HG02870 (cell line): ENCODE data around the gene DOCK6.

Experiments used
- ATAC-seq: cut with Tn5 transposase; IDR thresholded peaks from one replicate; pipeline ENCODE4 v1.9.1; 2021; ENCODE audit warnings: mild to moderate bottlenecking, moderate library complexity; ENCODE audit not compliant: unreplicated experiment

Gene DOCK6

DNA sequence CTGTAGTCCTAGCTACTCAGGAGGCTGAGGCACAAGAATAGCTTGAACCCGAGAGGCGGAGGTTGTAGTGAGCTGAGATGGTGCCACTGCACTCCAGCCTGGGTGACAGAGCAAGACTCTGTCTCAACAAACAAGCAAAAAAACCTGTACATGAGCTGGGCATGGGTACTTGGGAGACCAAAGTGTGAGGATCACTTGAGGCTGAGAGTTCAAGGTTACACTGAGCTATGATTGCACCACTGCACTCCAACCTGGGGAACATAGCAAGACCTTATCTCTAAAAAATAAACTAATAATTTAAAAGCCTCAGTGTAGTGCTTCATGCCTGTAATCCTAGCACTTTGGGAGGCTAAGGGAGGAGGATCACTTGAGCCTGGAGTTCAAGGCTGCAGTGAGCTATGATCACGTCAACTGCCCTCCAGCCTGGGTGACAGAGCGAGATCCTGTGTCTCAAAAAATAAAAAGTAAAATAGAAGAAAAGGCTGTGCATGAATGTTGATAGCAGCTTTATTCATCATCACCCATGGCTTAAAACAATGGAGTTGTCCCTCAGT lies 12.3 kb upstream of the DOCK6 start:
- ATAC-seq, result no peak

DNA sequence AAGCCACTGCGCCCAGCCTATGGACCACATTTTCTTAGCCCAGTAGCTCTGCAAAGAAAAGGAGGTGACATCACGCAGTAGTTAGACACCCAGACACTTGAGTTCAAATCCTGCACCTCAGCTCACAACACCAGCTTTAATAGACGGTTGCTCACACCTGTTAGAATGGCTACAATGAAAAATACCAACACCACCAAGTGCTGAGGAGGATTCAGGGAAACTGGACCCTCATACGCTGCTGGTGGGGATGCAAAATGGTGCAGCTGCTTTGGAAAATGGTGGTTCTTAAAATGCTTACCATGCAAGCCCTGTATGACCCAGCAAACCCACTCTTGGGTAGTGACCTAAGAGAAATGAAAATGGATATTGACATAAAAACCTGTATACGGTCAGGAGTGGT lies 11.7 kb upstream of the DOCK6 start:
- ATAC-seq, result no peak

DNA sequence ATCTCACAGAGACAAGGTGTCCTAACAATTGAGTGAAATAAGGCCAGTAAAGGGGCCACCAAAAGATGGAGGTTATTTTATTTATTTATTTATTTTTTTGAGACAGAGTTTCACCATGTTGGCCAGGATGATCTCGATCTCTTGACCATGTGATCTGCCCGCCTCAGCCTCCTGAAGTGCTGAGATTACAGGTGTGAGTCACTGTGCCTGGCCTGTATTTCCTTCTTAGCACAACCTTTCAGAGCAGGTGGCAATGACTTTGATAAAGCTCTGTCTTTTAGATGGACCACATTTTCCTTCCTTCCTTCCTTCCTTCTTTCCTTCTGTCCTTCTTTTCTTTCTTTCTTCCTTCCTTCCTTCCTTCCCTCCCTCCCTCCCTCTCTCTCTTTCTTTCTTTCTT lies 11.0 kb upstream of the DOCK6 start:
- ATAC-seq, result no peak

DNA sequence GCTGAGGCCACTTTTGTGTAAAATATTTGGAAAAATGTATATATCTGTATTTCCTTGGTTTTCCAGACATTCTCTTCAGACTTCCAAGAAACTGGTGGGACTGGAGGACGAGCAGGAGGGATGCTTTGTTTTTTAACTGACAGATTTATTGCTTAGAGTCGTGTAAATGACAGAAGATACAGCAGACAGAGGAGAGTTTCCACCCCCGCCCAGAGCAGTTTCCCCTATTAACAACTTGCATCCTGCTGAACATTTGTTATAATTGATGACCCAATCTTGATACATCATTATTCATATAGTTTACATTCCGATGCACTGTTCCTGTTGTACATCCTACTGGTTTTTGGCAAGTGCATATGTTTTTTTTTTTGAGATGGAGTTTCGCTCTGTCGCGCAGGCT lies 7.1 kb upstream of the DOCK6 start:
- no peak for ATAC-seq

DNA sequence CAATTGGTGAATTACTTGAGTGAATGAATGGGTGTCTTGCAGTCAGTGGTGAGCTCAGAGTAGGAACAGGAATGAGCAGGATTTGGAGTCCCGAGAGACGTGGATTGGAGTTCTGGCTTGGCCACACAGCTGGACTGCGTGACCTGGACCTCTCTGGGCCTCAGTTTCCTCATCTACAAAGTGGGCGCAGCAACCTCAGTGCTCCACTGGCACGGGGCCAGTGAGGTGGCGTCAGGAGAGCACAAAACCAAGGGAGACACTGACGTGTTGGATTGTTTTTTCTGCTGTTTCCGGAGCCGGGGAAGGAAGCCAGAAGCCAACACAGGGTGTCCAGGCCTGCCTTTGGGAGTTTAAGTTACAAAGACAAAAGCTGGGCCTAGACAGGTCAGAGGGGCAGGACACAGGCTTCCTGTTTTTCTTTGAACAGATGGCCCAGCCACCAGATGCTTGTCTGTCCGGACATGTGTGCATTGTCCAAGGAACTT lies 6.5 kb upstream of the DOCK6 start:
- ATAC-seq, result no peak

DNA sequence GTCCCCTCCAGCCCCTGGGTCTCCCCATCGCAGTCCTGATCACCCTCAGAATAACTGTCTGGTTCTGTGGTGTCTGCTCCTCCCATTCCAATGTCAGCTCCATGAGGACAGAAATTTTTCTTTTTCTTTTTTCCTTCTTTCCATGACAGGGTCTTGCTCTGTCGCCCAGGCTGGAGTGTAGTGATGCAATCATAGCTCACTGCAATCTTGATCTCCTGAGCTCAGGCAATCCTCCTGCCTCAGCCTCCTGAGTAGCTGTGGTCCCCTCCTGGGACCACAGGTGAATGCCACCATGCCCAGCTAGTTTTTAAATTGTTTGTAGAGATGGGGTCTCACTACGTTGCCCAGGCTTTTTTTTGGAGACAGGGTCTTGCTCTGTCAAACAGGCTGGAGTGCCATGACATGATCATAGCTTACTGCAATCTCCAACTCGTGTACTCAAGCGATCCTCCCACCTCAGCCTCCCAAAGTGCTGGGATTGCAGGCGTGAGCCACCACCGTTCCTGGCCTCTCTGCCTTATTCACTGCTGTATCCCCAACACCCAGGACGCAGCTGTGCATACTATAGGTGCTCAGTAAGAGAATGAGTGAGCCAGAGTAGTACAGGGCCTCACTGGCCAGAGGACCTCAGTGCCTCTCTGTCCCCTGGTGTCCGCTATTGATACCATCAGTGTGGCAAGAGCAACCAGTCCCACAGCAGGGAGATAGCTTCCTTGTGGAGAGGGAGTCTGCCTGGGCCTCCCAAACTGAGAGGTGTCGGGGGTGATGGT lies 5.2 kb upstream of the DOCK6 start:
- no peak for ATAC-seq

DNA sequence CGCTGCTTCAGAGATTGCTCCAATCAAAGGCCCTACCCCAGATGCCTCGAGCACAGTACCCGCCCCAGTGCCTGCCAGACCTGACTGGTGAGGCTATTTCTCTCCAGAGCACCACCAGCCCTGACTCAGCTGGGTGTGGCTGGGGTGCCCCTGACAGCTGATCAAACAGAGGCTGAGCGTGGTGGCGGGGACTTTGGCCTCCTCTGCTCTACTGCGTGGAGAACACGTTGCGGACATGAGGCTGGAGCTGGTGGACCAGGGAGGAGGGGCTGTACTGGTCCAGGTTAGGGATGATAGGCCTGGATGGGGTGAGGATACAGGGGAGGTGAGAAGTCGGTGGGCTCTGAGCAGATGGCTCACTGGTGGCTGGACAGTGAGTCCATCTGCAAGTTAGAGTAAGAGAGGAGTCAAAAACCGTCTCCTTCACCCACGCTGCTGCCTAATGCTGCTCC lies 3.5 kb upstream of the DOCK6 start:
- ATAC-seq, result no peak

DNA sequence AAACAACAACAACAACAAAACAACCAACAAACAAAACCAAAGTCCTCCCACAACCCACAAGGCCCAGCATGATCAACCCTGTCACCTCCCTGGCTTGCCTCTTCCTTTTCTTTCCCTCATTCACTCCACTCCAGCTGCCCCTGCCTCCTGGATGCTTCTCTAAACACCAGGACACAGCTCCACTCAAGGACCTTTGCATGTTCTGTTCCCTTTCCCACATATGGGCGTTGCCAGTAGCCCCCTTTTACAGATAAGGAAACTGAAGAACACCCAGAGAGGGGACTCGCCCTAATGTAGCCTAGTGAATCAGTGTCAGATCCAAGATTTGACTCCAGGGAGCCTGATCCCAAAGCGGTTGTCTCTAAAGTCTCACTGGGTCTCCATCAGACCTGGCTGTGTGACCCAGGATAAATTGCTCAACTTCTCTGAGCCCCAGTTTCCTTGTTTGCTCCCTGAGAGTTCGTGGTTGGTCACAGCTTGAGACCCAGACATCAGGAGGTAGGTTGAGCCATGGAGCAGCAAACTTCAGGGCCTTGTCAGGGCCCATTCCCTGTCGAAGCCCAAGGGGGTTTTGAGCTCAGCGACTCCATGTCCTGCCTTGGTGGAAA lies 3.0 kb upstream of the DOCK6 start:
- ATAC-seq, result no peak

DNA sequence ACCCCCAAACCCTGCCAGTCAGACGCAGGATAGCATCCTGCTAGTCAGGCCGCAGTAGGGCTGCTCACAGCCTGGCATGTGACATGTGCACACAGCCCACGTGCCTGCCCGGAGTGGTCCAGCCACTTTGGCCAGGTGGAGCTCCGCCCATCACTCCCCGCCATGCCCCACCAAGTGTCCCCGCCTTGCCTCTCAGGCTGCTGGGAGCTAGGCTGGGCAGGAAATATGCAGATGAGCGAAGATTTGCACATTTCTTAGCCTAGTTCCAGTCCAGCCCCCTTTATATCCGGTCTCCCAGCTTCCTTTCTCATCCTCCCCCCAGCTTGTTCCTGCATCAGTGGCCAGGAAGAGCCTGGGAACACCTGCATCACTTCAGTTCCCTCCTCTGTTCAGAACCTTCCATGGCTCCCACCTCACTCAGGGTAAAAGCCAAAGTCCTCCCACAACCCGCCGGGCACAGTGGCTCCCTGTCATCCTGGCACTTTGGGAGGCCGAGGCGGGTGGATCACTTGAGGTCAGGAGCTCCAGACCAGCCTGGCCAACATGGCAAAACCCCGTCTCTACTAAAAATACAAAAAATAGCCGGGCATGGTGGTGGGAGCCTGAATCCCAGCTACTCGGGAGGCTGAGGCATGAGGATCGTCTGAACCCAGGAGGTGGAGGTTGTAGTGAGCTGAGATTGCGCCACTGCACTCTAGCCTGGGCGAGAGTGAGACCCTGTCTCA lies 2.3 kb upstream of the DOCK6 start:
- ATAC-seq, result no peak

DNA sequence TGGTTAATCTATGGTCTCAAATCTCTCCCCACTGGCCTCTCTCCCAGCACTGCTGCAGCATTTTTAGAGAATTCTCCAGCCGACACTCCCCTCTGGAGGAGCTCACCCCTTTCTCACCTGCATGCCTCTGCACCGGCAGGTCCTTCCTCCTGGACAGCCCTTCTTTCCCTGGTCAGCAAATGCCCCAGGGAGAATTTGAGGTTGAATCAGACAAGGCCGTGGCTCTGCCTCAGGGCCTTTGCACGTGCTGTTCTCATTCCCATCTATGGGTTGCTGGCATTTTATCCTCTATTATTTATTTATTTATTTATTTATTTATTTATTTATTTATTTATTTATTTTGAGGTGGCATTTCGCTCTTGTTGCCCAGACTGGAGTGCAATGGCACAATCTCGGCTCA lies 1.4 kb upstream of the DOCK6 start:
- ATAC-seq, result no peak

DNA sequence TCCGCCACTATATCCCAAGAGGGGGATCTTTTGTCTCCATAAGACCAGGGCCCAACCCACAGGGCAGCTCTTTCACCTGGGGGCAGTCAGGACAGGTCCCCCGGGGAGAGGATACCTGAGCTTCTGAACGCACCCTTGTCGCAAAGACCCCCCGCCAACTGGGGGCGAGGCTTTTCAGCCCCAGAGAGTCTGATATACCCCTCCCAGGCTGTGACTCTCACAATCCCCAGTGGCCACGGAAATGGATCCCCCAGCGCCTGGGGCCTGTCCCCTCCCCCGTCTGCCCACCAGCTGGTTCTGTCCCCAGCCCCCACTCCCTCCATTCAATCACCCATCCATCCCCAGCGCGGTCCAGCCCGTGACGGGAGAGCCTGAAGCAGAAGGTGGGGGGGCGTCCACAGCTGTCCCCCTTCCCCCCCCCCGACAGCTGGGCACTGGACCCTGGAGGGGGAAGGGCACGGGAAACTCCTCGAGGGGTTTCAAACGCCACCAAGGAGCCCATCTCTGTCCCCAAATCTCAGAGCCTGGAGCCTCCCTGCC lies 823 bp downstream of the DOCK6 start:
- no peak for ATAC-seq

DNA sequence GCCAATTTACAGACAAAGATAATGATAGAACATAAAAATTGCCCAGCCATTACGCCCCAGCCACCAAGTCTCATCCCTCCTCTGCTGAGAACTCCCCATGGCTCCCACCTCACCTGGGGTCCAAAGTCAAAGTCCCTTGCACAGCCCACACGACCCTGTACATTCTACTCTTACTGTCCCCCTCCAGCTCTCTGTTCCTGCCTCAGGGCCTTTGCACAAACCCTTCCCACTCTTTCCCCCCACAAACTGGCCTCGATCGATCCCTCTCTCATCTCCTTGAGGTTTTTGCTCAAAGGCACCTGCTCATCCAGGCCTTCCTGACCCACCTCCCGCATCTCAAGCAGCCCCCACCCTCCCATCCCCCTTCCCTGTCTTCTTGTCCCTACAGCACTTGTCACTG lies 1.3 kb downstream of the DOCK6 start:
- ATAC-seq, result no peak

DNA sequence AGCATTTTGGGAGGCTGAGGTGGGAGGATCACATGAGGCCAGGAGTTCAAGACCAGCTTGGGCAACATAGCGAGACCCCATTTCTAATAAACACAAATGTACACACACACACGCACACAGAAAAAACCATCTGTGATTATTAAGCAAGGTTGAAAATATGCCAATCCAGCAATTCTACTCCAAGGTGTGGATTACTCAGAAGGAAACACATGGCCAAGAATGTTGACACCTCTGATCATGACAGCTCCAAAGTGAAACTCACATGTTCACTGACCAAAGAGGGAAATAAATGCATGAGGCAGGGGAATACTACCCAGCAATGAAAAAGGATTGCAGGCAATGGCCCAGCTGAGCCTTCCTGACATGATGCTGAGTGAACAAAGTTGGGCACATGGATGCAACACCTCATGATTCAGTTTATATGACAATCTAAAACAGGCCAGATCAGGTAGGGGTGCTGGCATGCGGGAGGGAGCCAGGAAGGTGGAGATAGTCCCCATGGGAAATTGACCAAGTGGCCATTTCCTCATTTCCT lies 4.4 kb downstream of the DOCK6 start:
- ATAC-seq, result no peak

DNA sequence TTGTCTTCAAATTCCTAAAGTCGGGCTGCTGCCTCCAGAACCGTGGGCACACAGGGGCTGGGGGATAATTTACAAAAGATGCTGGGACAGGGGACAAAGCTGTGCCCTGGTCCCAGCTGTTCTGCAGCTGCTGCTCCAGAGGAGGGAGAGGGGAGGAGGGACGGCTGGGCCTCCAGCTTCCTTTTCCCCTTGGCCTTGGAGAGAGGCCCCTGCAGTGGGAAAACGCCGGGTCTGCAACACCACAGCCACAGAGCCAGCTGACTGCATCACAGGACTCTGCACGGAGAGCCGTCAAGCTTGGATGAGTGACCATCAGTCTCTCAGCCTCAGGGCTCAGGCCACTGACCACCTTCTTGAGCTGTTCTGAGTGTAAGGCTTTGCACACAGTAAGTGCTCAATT lies 6.1 kb downstream of the DOCK6 start:
- no peak for ATAC-seq

DNA sequence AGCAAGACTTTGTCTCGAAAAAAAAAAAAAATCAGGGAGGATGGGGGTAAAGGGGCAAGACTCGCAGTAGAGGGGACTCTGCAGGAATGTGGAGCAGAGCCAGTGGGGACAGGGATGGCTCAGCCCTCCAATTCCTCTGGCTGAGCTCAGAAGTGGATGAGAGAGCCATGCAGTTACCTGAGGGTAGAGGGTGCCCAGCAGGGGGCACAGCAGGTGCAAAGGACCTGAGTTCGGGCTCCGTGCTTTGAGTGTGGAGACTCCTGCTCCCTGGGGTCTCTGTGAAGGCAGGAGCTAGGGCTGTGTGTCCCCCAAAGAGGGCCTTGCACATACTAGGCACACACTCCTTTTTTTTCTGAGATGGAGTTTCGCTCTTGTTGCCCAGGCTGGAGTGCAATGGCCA lies 7.7 kb downstream of the DOCK6 start:
- ATAC-seq, result no peak

DNA sequence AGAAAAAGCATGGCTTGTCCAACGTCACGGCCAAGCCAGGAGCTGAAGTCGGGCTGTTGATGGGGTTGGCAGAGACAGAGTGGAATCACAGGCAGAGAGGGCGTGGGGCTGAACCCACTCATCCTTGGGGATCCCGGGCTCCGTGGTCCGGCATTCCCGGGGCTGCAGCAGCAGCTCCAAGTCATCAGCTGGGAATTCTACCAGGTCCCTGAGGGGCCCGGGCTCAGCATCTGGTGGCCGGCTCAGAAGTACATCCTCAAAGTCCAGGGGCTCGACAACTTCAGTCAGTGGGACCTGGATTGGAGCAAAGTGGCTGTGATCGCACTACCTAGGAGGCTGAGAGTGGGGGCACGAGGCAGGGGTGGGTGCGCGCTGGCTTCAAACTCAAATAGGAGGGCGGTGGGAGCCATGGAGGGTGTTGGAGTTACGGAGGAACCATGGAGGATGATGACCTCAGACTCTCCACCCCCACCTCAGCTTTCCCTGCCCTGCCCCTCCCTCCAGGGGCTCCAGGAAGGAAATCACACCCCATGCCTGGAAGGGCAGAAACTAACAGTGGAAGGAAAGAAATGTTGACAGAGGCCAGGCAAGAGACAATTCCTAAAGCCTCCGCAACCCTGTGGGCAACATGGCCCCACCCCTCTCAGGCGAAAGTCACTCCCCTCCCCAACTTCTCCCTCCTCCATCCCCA lies 9.5 kb downstream of the DOCK6 start:
- ATAC-seq, result no peak

DNA sequence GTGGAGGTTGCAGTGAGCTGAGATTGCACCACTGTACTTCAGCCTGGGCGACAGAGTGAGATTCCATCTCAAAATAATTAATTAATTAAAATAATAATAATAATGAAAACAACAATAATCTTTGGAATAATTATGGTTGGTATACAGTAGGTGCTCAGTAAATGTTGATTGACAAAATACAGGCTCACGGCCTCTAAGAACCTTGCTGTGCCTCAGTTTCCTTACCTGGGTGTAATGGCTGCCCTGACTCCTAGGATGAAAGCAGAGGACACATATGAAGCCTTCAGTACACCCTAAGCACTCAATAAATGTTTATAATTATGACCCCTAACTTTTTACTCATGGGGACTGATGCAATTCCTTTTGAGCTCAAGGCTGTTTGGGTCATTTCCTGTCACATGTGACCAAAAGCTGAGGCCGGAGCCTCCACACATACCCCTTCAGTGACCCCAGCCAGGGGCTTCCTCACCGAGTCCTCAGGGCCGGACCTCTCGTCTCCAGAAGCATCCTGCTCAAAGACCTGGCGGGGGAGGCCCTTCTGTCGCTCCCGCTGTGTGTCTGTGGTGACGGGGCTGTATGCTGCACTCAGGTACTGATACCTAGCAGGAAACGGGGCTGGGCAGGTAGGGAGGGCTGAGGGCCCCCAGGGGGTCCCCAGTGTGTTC lies 10.5 kb downstream of the DOCK6 start:
- no peak for ATAC-seq

DNA sequence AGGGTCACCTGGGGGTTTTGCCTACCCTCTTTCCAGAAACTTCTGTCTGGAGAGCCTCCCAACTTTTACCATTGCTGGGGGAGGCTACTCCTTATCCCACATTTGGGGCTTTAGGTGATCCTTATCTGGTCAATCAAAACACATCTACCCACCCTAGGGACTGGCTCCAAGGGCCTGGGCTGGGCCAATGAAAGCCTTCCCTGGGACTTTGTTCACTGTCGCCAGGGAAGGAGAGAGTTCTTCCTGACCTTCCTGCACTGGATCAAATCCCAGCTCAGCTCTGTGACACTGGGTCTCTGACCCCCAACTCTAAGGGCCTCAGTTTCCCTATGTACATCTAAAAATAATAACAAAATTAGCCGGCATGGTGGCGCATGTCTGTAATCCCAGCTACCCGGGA lies 11.1 kb downstream of the DOCK6 start:
- ATAC-seq, result no peak

DNA sequence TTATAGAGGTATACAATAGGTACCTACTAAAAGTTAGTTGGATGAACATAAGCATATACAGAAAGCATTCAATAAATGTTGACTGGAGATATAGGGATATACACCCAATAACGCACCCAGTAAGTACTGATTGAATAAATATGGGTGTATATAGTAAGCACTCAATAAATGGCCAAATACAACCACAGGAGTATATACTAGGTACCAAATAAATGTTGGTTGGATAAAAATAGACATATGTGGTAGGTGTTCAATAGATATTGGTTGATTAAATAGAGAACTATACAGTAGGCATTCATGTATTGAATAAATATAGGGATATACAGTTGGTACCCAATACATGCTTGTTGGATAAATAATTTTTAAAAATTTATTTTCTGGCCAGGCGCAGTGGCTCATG lies 13.5 kb downstream of the DOCK6 start:
- ATAC-seq, result no peak

DNA sequence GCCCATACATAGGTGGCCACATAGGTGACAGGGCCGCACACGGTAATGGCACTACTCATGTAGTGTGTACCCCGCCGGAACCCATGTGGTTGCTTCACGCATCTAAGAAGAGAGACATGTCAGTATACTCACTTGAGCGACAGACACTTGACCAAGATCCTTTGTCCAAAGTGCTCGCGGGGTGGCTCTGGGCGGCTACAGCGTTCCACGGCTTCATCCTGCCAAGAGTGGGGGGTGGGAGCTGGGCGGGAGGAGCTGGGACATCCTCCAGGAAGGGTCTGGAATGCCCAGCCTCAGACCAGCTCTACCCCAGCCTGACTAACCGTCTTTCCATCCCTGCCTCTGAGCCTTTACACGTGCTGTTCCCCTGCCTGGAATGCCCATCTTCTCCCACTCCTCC lies 14.4 kb downstream of the DOCK6 start:
- ATAC-seq, result no peak
